Measurements from ENCODE around the gene HCFC1R1. TPM values are rescaled to one million over a fixed set of nuclear protein-coding genes. Genes with fewer than 3 reads are reported as not detected.
A peak's percentile ranks its signal among the peaks of the same experiment; 100 is the strongest.

Gene HCFC1R1
- total and polyA plus RNA-seq, 7 experiments from 2014 or later: 11.5 to 29.6 (median 14.9) TPM

DNA sequence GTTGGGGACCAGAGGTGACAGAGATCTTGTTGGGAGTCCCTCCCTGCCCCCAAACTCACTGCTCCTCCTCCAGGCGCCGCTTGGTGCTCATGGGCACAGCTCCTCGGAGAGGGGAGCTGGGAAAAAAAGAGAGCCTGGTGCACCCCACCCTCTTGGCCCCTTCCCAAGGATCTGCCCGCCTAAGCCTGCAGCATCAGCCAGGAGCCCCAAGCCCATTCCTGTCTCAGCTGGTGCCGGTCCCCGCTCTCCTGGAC, 400 bp downstream of the HCFC1R1 start:
- Histone ChIP-seq H3K27me3 (ENCODE audit: control insufficient read depth in 2 of 2, insufficient read depth in 2 of 2, low read length in 2 of 2) (no peaks in the 10 kb centered on the region), H3K9me3 (ENCODE audit: control insufficient read depth in 2 of 3, low read length in 3 of 3) (no peaks in the 10 kb centered on the region), H3K36me3 (ENCODE audit: control insufficient read depth in 2 of 3, insufficient read depth in 3 of 3, low read length in 3 of 3) (peaks cover 0 to 20% (median 0%) of the 10 kb centered on the region in 3 experiments), H3K4me3 (ENCODE audit: low read length) (peak overlapping the region; percentile 87), H3K4me1 (ENCODE audit: control insufficient read depth in 2 of 2, insufficient read depth in 2 of 2, low read length in 2 of 2) (peaks cover 36 to 45% of the 10 kb centered on the region in 2 donors), H3K27ac (ENCODE audit: low read depth, low read length) (peak overlapping the region; percentile 98)
- CTCF ChIA-PET: interaction anchor here (1.0 to 3.3 kb wide), 3 partner anchors 8 to 112 kb away, joined by 3 to 11 read pairs (median 5); partner anchors contain the start of gene ZNF213
- peak in 1 of 9 donors; percentile 22 for DNase-seq
- POLR2A ChIA-PET: interaction anchor here (0.6 to 2.9 kb wide), 8 partner anchors 9 to 112 kb away, joined by 3 to 11 read pairs (median 4); partner anchors contain the start of genes CLDN9 and ZNF213
- peak overlapping the region; percentile 78 to 98 (median 92) for H3K4me3 Mint-ChIP-seq
- peaks cover 12 to 62% (median 47%) of the 10 kb centered on the region in 7 donors for H3K4me1 Mint-ChIP-seq
- peaks cover 0 to 7% (median 0%) of the 10 kb centered on the region in 5 donors for H3K27me3 Mint-ChIP-seq
- peak overlapping the region; percentile 84 to 99 (median 94) for H3K27ac Mint-ChIP-seq
- ATAC-seq: no peak
- H3K9me3 Mint-ChIP-seq: no peaks in the 10 kb centered on the region
- peaks cover 0 to 14% (median 3%) of the 10 kb centered on the region in 5 donors for H3K36me3 Mint-ChIP-seq
- intact Hi-C loops (cut with micrococcal nuclease): loop anchor here (2.0 to 10.0 kb wide), 7 partner anchors 111 to 1229 kb away; partner anchors contain the start of genes CEMP1 (in 1 of the 2), CLUAP1 (in 1 of the 2), FLYWCH1 (in 1 of the 2) and FLYWCH2 (in 1 of the 2)

DNA sequence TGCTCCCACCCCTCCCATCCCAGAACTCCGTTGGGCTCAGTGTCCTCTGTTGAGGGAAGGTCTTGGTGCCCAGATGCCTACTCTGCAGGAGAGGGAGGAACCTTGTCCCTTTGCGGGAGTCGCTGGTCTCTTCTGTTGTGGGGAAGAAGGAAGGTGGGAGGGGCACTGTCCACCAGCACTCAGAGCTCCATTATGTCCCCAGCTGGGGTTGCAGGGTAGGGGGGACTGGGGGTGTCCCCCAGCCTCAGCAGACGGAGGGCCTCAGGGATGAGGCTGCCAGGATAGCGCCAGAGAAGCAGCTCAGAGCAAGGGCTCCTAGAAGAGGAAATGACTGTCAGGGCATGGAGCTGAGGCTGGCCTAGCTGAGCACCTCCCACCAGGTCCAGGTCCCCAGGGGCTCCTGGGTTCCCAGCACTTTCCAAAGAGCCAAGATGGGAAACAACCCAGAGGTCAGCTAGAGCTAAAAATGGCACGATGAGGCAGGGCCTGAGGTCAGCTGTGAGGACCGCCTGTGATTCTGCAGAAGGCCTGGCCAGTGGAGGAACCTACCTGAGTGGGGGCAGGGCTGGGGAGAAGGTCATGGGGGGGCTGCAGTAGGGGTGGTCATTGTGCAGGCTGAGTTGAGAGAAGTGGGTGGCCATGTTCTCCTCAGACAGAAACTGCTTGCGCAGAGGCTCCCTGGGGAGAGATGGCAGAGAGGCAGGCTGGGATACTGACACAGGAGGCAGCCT, 893 bp downstream of the HCFC1R1 start:
- Histone ChIP-seq H3K4me1 (ENCODE audit: control insufficient read depth in 2 of 2, insufficient read depth in 2 of 2, low read length in 2 of 2) (peaks cover 36 to 43% of the 10 kb centered on the region in 2 donors), H3K36me3 (ENCODE audit: control insufficient read depth in 2 of 3, insufficient read depth in 3 of 3, low read length in 3 of 3) (peaks cover 0 to 20% (median 0%) of the 10 kb centered on the region in 3 experiments), H3K27ac (ENCODE audit: low read depth, low read length) (peak overlapping the region; percentile 98), H3K4me3 (ENCODE audit: low read length) (no peak overlapping the region), H3K27me3 (ENCODE audit: control insufficient read depth in 2 of 2, insufficient read depth in 2 of 2, low read length in 2 of 2) (no peaks in the 10 kb centered on the region), H3K9me3 (ENCODE audit: control insufficient read depth in 2 of 3, low read length in 3 of 3) (no peaks in the 10 kb centered on the region)
- peak overlapping the region; percentile 78 to 98 (median 92) for H3K4me3 Mint-ChIP-seq
- no peak for ATAC-seq
- ChIA-PET POLR2A (interaction anchor here (0.6 to 2.9 kb wide), 9 partner anchors 9 to 112 kb away, joined by 3 to 11 read pairs (median 4); partner anchors contain the start of genes CLDN9 and ZNF213), CTCF (interaction anchor here (1.0 to 3.3 kb wide), 3 partner anchors 9 to 112 kb away, joined by 3 to 11 read pairs (median 5); partner anchors contain the start of gene ZNF213)
- peaks cover 0 to 12% (median 0%) of the 10 kb centered on the region in 5 donors for H3K27me3 Mint-ChIP-seq
- DNase-seq: no peak
- no peaks in the 10 kb centered on the region for H3K9me3 Mint-ChIP-seq
- H3K36me3 Mint-ChIP-seq: peaks cover 0 to 14% (median 3%) of the 10 kb centered on the region in 5 donors
- intact Hi-C loops (cut with micrococcal nuclease): loop anchor here (2.0 to 10.0 kb wide), 7 partner anchors 111 to 1229 kb away; partner anchors contain the start of genes CEMP1 (in 1 of the 2), CLUAP1 (in 1 of the 2), FLYWCH1 (in 1 of the 2) and FLYWCH2 (in 1 of the 2)
- H3K27ac Mint-ChIP-seq: peak overlapping the region; percentile 84 to 99 (median 94)
- H3K4me1 Mint-ChIP-seq: peaks cover 12 to 64% (median 44%) of the 10 kb centered on the region in 7 donors

DNA sequence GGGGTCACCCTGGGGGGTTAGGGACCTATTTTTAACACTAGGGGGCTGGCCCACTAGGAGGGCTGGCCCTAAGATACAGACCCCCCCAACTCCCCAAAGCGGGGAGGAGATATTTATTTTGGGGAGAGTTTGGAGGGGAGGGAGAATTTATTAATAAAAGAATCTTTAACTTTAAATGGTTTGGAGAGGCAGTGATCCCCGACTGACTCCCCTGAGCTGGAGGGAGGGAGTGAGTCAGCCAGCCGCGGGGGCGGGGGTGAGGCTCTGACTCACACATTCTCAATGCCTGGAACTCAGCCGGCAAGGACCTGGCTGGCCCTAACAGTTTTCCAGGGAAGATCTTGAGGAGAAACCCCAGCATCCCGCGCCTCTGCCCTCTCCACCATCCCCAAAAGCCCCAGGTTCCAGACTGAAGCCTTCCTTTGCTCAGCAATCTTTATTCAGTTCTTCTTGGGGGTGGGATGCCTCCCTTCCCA, 1.5 kb downstream of the HCFC1R1 start:
- H3K27ac ChIP-seq (ENCODE audit: low read depth, low read length): peak overlapping the region; percentile 98
- intact Hi-C loops (cut with micrococcal nuclease): loop anchor here (2.0 to 10.0 kb wide), 7 partner anchors 110 to 1230 kb away; partner anchors contain the start of genes CEMP1 (in 1 of the 2), CLUAP1 (in 1 of the 2), FLYWCH1 (in 1 of the 2) and FLYWCH2 (in 1 of the 2)
- DNase-seq: peak in 2 of 9 donors; percentile 75 to 88
- POLR2A ChIA-PET: interaction anchor here (0.6 to 2.9 kb wide), 5 partner anchors 10 to 45 kb away, joined by 3 to 11 read pairs (median 5); no protein-coding TSS in a partner anchor
- ATAC-seq: no peak
- H3K9me3 Mint-ChIP-seq: no peaks in the 10 kb centered on the region
- peaks cover 12 to 64% (median 44%) of the 10 kb centered on the region in 7 donors for H3K4me1 Mint-ChIP-seq
- peak overlapping the region in 9 of 10 donors; percentile 87 to 98 (median 93) for H3K4me3 Mint-ChIP-seq
- peaks cover 0 to 14% (median 3%) of the 10 kb centered on the region in 5 donors for H3K36me3 Mint-ChIP-seq
- H3K4me3 ChIP-seq (ENCODE audit: low read length): no peak overlapping the region
- H3K27me3 ChIP-seq (ENCODE audit: control insufficient read depth in 2 of 2, insufficient read depth in 2 of 2, low read length in 2 of 2): no peaks in the 10 kb centered on the region
- H3K9me3 ChIP-seq (ENCODE audit: control insufficient read depth in 2 of 3, low read length in 3 of 3): no peaks in the 10 kb centered on the region
- CTCF ChIA-PET: interaction anchor here (0.7 to 3.3 kb wide), 4 partner anchors 9 to 251 kb away, joined by 3 to 11 read pairs (median 4); partner anchors contain the start of gene ZNF213
- H3K4me1 ChIP-seq (ENCODE audit: control insufficient read depth in 2 of 2, insufficient read depth in 2 of 2, low read length in 2 of 2): peaks cover 36 to 43% of the 10 kb centered on the region in 2 donors
- H3K27me3 Mint-ChIP-seq: peaks cover 0 to 12% (median 0%) of the 10 kb centered on the region in 5 donors
- H3K27ac Mint-ChIP-seq: peak overlapping the region; percentile 78 to 99 (median 94)
- peaks cover 0 to 18% (median 0%) of the 10 kb centered on the region in 3 experiments for H3K36me3 ChIP-seq (ENCODE audit: control insufficient read depth in 2 of 3, insufficient read depth in 3 of 3, low read length in 3 of 3)

DNA sequence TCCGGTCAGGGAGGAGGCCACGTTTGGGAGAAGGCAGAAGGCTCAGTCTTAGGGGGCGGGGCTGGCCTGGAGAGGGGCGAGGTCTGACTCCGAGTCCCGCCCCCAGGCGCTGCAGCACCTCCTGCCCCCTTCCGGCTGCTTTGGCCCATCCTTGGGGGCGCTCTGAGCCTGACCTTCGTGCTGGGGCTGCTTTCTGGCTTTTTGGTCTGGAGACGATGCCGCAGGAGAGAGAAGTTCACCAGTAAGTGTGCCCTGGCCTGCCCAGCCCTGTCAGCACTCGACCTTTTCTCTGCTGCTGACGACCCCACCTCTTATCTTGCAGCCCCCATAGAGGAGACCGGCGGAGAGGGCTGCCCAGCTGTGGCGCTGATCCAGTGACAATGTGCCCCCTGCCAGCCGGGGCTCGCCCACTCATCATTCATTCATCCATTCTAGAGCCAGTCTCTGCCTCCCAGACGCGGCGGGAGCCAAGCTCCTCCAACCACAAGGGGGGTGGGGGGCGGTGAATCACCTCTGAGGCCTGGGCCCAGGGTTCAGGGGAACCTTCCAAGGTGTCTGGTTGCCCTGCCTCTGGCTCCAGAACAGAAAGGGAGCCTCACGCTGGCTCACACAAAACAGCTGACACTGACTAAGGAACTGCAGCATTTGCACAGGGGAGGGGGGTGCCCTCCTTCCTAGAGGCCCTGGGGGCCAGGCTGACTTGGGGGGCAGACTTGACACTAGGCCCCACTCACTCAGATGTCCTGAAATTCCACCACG, 2.1 kb downstream of the HCFC1R1 start:
- H3K27me3 Mint-ChIP-seq: peaks cover 0 to 15% (median 0%) of the 10 kb centered on the region in 5 donors
- peaks cover 12 to 63% (median 44%) of the 10 kb centered on the region in 7 donors for H3K4me1 Mint-ChIP-seq
- H3K27ac ChIP-seq (ENCODE audit: low read depth, low read length): peak overlapping the region; percentile 63
- peak overlapping the region; percentile 84 to 93 (median 90) for H3K4me3 Mint-ChIP-seq
- H3K9me3 ChIP-seq (ENCODE audit: control insufficient read depth in 2 of 3, low read length in 3 of 3): no peaks in the 10 kb centered on the region
- peak; percentile 42 to 79 (median 63) for DNase-seq
- H3K27me3 ChIP-seq (ENCODE audit: control insufficient read depth in 2 of 2, insufficient read depth in 2 of 2, low read length in 2 of 2): no peaks in the 10 kb centered on the region
- CTCF ChIA-PET: interaction anchor here (0.7 to 3.3 kb wide), 4 partner anchors 14 to 251 kb away, joined by 3 to 11 read pairs (median 4); partner anchors contain the start of gene ZNF213
- H3K36me3 ChIP-seq (ENCODE audit: control insufficient read depth in 2 of 3, insufficient read depth in 3 of 3, low read length in 3 of 3): peaks cover 0 to 12% (median 0%) of the 10 kb centered on the region in 3 experiments
- H3K36me3 Mint-ChIP-seq: peaks cover 0 to 8% (median 3%) of the 10 kb centered on the region in 5 donors
- H3K27ac Mint-ChIP-seq: peak overlapping the region; percentile 78 to 98 (median 88)
- ATAC-seq: peak; percentile 29
- peak overlapping the region; percentile 58 for H3K4me3 ChIP-seq (ENCODE audit: low read length)
- H3K9me3 Mint-ChIP-seq: no peaks in the 10 kb centered on the region
- POLR2A ChIA-PET: interaction anchor here (1.1 to 2.9 kb wide), 8 partner anchors 7 to 245 kb away, joined by 4 to 12 read pairs (median 9); partner anchors contain the start of gene ZNF213
- intact Hi-C loops (cut with micrococcal nuclease): loop anchor here (1.0 to 10.0 kb wide), 10 partner anchors 17 to 1231 kb away; partner anchors contain the start of genes CEMP1 (in 1 of the 2), CLUAP1 (in 1 of the 2), FLYWCH1 (in 1 of the 2) and FLYWCH2 (in 1 of the 2)
- peaks cover 36 to 43% of the 10 kb centered on the region in 2 donors for H3K4me1 ChIP-seq (ENCODE audit: control insufficient read depth in 2 of 2, insufficient read depth in 2 of 2, low read length in 2 of 2)

DNA sequence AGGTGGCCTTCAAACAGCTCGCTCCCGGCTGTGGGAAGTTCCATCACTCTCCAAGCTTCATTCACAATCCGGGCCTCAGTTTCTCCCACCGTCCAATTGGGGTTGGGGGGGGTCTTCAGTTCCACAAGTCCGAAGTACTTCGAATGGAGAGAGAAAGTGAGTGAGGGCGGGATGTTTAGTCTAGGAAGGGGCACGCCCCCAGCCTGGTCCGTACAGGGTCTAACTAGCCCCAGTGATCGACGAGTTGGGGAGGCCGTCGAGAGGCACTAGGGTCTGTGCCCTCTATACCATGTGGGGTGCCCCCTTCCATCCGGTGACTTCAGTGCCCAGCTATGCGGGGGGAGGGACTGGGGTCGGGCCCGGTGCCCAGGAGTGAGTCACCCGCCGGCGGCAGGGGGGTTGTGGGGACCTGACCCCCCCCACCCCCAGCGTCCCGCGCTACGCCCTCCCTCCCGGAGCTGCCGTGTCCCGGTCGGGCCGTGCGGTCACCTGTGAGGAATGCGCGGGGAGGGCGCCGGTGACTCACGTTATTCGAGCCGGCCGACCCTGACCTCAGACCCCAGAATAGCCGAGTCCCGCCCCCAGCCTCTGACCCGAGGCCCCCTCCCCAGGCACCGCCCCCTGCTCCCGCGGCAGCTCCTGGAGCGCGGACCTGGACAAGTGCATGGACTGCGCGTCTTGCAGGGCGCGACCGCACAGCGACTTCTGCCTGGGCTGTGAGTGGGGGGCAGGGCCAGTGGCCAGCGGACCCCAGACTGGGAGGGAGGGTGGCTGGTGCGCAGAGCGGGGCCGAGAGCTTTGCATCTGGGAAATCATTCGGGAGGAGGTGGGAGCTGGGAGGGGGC, 2.9 kb downstream of the HCFC1R1 start:
- H3K9me3 ChIP-seq (ENCODE audit: control insufficient read depth in 2 of 3, low read length in 3 of 3): no peaks in the 10 kb centered on the region
- CTCF ChIA-PET: interaction anchor here (1.0 to 3.0 kb wide), 5 partner anchors 8 to 70 kb away, joined by 3 to 17 read pairs (median 5); no protein-coding TSS in a partner anchor
- H3K36me3 Mint-ChIP-seq: peaks cover 0 to 3% (median 0%) of the 10 kb centered on the region in 5 donors
- no peaks in the 10 kb centered on the region for H3K27me3 ChIP-seq (ENCODE audit: control insufficient read depth in 2 of 2, insufficient read depth in 2 of 2, low read length in 2 of 2)
- intact Hi-C loops (cut with micrococcal nuclease): loop anchor here (1.0 to 10.0 kb wide), 10 partner anchors 7 to 1231 kb away; partner anchors contain the start of genes CEMP1 (in 1 of the 2), CLUAP1 (in 1 of the 2), FLYWCH1 (in 1 of the 2) and PDPK1 (in 1 of the 2)
- H3K27me3 Mint-ChIP-seq: peaks cover 0 to 17% (median 0%) of the 10 kb centered on the region in 5 donors
- peaks cover 36 to 43% of the 10 kb centered on the region in 2 donors for H3K4me1 ChIP-seq (ENCODE audit: control insufficient read depth in 2 of 2, insufficient read depth in 2 of 2, low read length in 2 of 2)
- ATAC-seq (no peak), DNase-seq (peak in 2 of 9 donors; percentile 59 to 74)
- POLR2A ChIA-PET: interaction anchor here (1.0 to 2.6 kb wide), 9 partner anchors 8 to 246 kb away, joined by 3 to 12 read pairs (median 8); partner anchors contain the start of genes PKMYT1 and ZNF213
- peak overlapping the region; percentile 58 for H3K4me3 ChIP-seq (ENCODE audit: low read length)
- H3K9me3 Mint-ChIP-seq: no peaks in the 10 kb centered on the region
- peaks cover 0 to 4% (median 0%) of the 10 kb centered on the region in 3 experiments for H3K36me3 ChIP-seq (ENCODE audit: control insufficient read depth in 2 of 3, insufficient read depth in 3 of 3, low read length in 3 of 3)
- H3K27ac Mint-ChIP-seq: peak overlapping the region; percentile 72 to 98 (median 88)
- peak overlapping the region; percentile 84 to 93 (median 90) for H3K4me3 Mint-ChIP-seq
- peaks cover 12 to 59% (median 46%) of the 10 kb centered on the region in 7 donors for H3K4me1 Mint-ChIP-seq
- H3K27ac ChIP-seq (ENCODE audit: low read depth, low read length): peak overlapping the region; percentile 63

Data from naive thymus-derived CD4-positive, alpha-beta T cell (primary cell).